Endothelial cell of umbilical vein (primary cell): ENCODE results near the gene ARHGEF7. TPM values are rescaled to one million over a fixed set of nuclear protein-coding genes. Genes with fewer than 3 reads are reported as not detected.

Experiments used
- BruUV-seq: library from RNA; stranded (reverse); fragments of 400-500 nt; replicated peaks from 2 replicates; lab custom pipeline; 2021; lab: Mats Ljungman, UMichigan
- CTCF ChIA-PET: fragments of 300-600, 350-600 bp; sonication (Branson Sonifier 250); formaldehyde crosslinking; loops from one replicate; lab custom pipeline; 2021; ENCODE audit warnings: antibody characterized with exemption, inconsistent platforms; lab: Charles Lee
- POLR2A ChIA-PET: fragments of 300-600, 350-600 bp; sonication (Branson Sonifier 250); formaldehyde crosslinking; loops from one replicate; lab custom pipeline; 2021; ENCODE audit warnings: antibody characterized with exemption, inconsistent platforms; lab: Charles Lee
- DNase-seq: peaks from one replicate; pipeline ENCODE4 v3.0.0-alpha.2; 2011; ENCODE audit warnings: low read depth, low spot score
- FAIRE-seq: peaks from 2 replicates; lab custom pipeline; 2011; peaks lifted over from hg19 to GRCh38; lab: Jason Lieb, UNC
- H2AFZ ChIP-seq: 2 replicates; pipeline ENCODE4 v1.6.0; 2012; ENCODE audit warnings: low read depth, low read length, control low read depth, inconsistent platforms
- H3K27ac ChIP-seq: 2 replicates; pipeline ENCODE4 v1.5.1; 2011; ENCODE audit warnings: low read depth, mild to moderate bottlenecking, control low read depth, low read length, moderate library complexity; ENCODE audit not compliant: insufficient read depth
- H3K27me3 ChIP-seq, 2 experiments: 2 replicates each; pipeline versions ENCODE4 v1.6.0 to v1.6.1; 2011; ENCODE audit warnings: low read length in 2 of 2, mixed read lengths in 1 of 2; ENCODE audit not compliant: control insufficient read depth in 2 of 2, insufficient read depth in 2 of 2
- H3K36me3 ChIP-seq, 2 experiments: 2 replicates in 1 of 2; 3 replicates in 1 of 2; pipeline ENCODE4 v1.5.1; 2011; ENCODE audit warnings: low read length in 2 of 2, mild to moderate bottlenecking in 1 of 2, moderate library complexity in 1 of 2; ENCODE audit not compliant: control insufficient read depth in 2 of 2, insufficient read depth in 2 of 2; ENCODE audit errors: extremely low read depth in 1 of 2
- H3K4me1 ChIP-seq: 3 replicates; pipeline ENCODE4 v1.5.1; 2011; ENCODE audit warnings: mild to moderate bottlenecking, low read length; ENCODE audit not compliant: control insufficient read depth, insufficient read depth; ENCODE audit errors: extremely low read depth
- H3K4me2 ChIP-seq: 2 replicates; pipeline ENCODE4 v1.6.1; 2011; ENCODE audit warnings: low read length, control low read depth, mixed read lengths; ENCODE audit not compliant: insufficient read depth
- H3K4me3 ChIP-seq, 3 experiments: fragments of 200-600 bp in 1 of 3; sonication (generic), shearing (Covaris generic) in 1 of 3; replicated peaks in 1 of 3; 2 replicates each; pipeline ENCODE4 v1.5.1; 2011 to 2016; ENCODE audit warnings: control low read depth in 3 of 3, low read length in 3 of 3, mild to moderate bottlenecking in 2 of 3, inconsistent platforms in 1 of 3, low read depth in 1 of 3, moderate library complexity in 1 of 3; ENCODE audit not compliant: insufficient read depth in 1 of 3
- H3K79me2 ChIP-seq: 2 replicates; pipeline ENCODE4 v1.6.0; 2012; ENCODE audit warnings: low read length, inconsistent platforms; ENCODE audit not compliant: control insufficient read depth, insufficient read depth
- H3K9ac ChIP-seq: replicated peaks from 2 replicates; pipeline ENCODE3; 2011; ENCODE audit warnings: low read length, control low read depth; ENCODE audit not compliant: insufficient read depth; ENCODE audit errors: extremely low read depth
- H3K9me1 ChIP-seq: replicated peaks from 3 replicates; pipeline ENCODE4 v1.6.0; 2011; ENCODE audit warnings: mild to moderate bottlenecking, low read length; ENCODE audit not compliant: control insufficient read depth, insufficient read depth; ENCODE audit errors: extremely low read depth
- H3K9me3 ChIP-seq: replicated peaks from 2 replicates; pipeline ENCODE4 v1.5.1; 2012; ENCODE audit warnings: low read length, inconsistent platforms; ENCODE audit not compliant: control insufficient read depth, insufficient read depth
- H4K20me1 ChIP-seq: replicated peaks from 2 replicates; pipeline ENCODE3; 2011; ENCODE audit warnings: mild to moderate bottlenecking, low read length; ENCODE audit not compliant: control insufficient read depth, insufficient read depth; ENCODE audit errors: extremely low read depth
- EZH2 ChIP-seq: IDR thresholded peaks from 2 replicates; pipeline ENCODE4 v1.6.1; 2012; ENCODE audit warnings: borderline replicate concordance, low read depth, mild to moderate bottlenecking, moderate library complexity, low read length, inconsistent platforms; ENCODE audit not compliant: severe bottlenecking
- FOS ChIP-seq: IDR thresholded peaks from 2 replicates; pipeline ENCODE4 v1.6.1; 2011; ENCODE audit warnings: mild to moderate bottlenecking, low read length, moderate library complexity, borderline replicate concordance; ENCODE audit not compliant: insufficient read depth
- GATA2 ChIP-seq: IDR thresholded peaks from 2 replicates; pipeline ENCODE4 v1.7.0; 2011; ENCODE audit warnings: low read depth, mild to moderate bottlenecking, moderate library complexity, mixed read lengths, low read length; ENCODE audit not compliant: insufficient read length, insufficient read depth
- JUN ChIP-seq: IDR thresholded peaks from 2 replicates; pipeline ENCODE4 v1.6.1; 2011; ENCODE audit warnings: borderline replicate concordance, low read depth; ENCODE audit not compliant: insufficient read length, insufficient read depth
- MAX ChIP-seq: IDR thresholded peaks from 2 replicates; pipeline ENCODE4 v1.6.1; 2011; ENCODE audit not compliant: insufficient read depth, insufficient read length
- MYC ChIP-seq: IDR thresholded peaks from one replicate; pipeline ENCODE4 v1.6.1; 2011; ENCODE audit warnings: mild to moderate bottlenecking, low read depth, low read length
- POLR2A ChIP-seq: IDR thresholded peaks from 2 replicates; pipeline ENCODE4 v1.6.1; 2012; ENCODE audit warnings: low read depth, mild to moderate bottlenecking, control low read depth, low read length
- POLR2AphosphoS5 ChIP-seq: IDR thresholded peaks from 2 replicates; pipeline ENCODE4 v1.6.1; 2012; ENCODE audit warnings: low read depth, mild to moderate bottlenecking, control low read depth, low read length, moderate library complexity; ENCODE audit not compliant: insufficient read depth
- dilution Hi-C: fragments of 300-500 bp; cut with MboI; formaldehyde crosslinking; loops from one replicate; pipeline ENCODE4 v1.15.0; 2019; ENCODE audit warnings: low sequenced_read_pairs; ENCODE audit not compliant: extremely low pct_ligation_motif_present
- intact Hi-C: fragments of 100-400 bp; cut with micrococcal nuclease; formaldehyde crosslinking; loops from one replicate; pipeline ENCODE4 v1.10.0; 2022
- polyA plus RNA-seq, 4 experiments: library from polyadenylated mRNA; depleted of rRNA in 3 of 4; stranded (reverse) in 3 of 4; unstranded in 1 of 4; fragments of >200 nt; gene quantifications; 2 replicates each; pipeline versions ENCODE4 v1.2.1 to v1.2.3, GENCODE V29; 2011 to 2012; ENCODE audit warnings: missing spikeins in 1 of 4
- total RNA-seq: library from RNA; stranded (reverse); gene quantifications from 2 replicates; pipeline ENCODE4 v1.2.3, GENCODE V29; 2021
- TF ChIP-seq, protein P1 (sequence below), 2 donors: IDR thresholded peaks; 1 replicate in 1 of 2; 2 replicates in 1 of 2; pipeline ENCODE4 v1.5.1; 2011; ENCODE audit warnings: low read length in 2 of 2, mild to moderate bottlenecking in 2 of 2, moderate library complexity in 2 of 2, control low read depth in 1 of 2, inconsistent platforms in 1 of 2, low read depth in 1 of 2; ENCODE audit not compliant: insufficient read depth in 1 of 2; ENCODE audit errors: extremely low read depth in 1 of 2

Gene ARHGEF7
- total and polyA plus RNA-seq, 2 donors (not counting 3 experiments of a cell fraction or from before 2014, with no cell fraction given), result 94.9 to 155 TPM

DNA sequence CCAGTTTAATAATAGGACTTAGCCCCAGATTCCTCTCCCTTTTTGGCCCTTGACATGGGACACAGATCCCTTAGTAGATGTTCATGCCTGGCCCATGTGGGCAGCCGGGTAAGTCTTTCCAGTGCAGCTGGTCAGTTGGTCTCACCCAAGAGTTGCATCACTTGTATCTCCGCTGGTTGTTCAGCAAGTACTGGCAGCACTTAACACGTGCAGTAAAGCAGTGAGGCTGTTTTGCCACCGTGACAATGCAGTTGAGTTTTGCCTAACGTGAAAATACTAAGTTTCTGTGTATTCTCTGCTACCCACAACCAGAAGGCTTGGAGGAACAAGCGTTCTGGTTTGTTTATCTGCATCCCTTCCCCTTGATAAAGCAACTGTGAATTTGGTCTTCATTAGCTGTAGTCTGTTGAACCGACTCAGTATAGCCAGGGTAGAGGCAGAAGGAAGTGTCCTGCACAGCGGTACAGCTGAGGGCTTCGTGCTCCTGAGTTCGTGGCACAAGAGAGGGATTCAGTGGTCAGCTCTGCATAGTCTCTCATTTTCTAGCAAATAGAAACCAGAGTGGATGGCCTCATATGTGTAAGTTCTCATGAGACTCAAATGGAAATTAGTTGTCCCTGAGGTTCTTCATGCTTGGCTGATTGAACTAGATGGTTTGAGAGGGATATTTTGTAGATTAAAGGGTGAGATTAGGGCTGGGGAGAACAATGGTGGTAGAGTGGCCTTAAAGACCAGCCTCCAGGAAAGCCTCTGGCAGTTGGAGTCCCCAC, 50.3 kb downstream of the ARHGEF7 start:
- peaks cover 0 to 2% of the 10 kb centered on the region in 2 experiments for H3K36me3 ChIP-seq
- no TSS peak for BruUV-seq
- dilution Hi-C loops, result no loop called here
- no peak for DNase-seq
- no peak overlapping the region for H3K9ac ChIP-seq
- no peak for TF ChIP-seq EZH2
- TF ChIP-seq FOS, result no peak
- TF ChIP-seq GATA2, result no peak
- TF ChIP-seq, protein P1, sequence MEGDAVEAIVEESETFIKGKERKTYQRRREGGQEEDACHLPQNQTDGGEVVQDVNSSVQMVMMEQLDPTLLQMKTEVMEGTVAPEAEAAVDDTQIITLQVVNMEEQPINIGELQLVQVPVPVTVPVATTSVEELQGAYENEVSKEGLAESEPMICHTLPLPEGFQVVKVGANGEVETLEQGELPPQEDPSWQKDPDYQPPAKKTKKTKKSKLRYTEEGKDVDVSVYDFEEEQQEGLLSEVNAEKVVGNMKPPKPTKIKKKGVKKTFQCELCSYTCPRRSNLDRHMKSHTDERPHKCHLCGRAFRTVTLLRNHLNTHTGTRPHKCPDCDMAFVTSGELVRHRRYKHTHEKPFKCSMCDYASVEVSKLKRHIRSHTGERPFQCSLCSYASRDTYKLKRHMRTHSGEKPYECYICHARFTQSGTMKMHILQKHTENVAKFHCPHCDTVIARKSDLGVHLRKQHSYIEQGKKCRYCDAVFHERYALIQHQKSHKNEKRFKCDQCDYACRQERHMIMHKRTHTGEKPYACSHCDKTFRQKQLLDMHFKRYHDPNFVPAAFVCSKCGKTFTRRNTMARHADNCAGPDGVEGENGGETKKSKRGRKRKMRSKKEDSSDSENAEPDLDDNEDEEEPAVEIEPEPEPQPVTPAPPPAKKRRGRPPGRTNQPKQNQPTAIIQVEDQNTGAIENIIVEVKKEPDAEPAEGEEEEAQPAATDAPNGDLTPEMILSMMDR (IDR thresholded peaks at IDR 0.05; ENCODE audit: extremely low read depth in 1 of 2, insufficient read depth in 1 of 2, low read depth in 1 of 2, low read length in 2 of 2), result no peak
- no peak for TF ChIP-seq MAX
- TF ChIP-seq JUN, result no peak
- no peak for TF ChIP-seq POLR2AphosphoS5
- no peak for TF ChIP-seq MYC
- no peak for TF ChIP-seq POLR2A
- ChIA-PET CTCF (no interaction called here), POLR2A (no interaction called here)
- H3K9me3 ChIP-seq, result no peaks in the 10 kb centered on the region
- peaks cover 66% of the 10 kb centered on the region for H3K79me2 ChIP-seq
- no peak overlapping the region for H3K4me3 ChIP-seq
- no peak overlapping the region for H3K27ac ChIP-seq
- H4K20me1 ChIP-seq, result peaks cover 3% of the 10 kb centered on the region
- H3K9me1 ChIP-seq, result no peaks in the 10 kb centered on the region
- H3K4me2 ChIP-seq, result no peak overlapping the region
- H3K27me3 ChIP-seq, result no peaks in the 10 kb centered on the region
- intact Hi-C loops, result no loop called here
- H3K4me1 ChIP-seq, result no peaks in the 10 kb centered on the region
- FAIRE-seq, result no peak
- no peak overlapping the region for H2AFZ ChIP-seq
